Trophoblast cell (in vitro differentiated cells and primary cell): Measurements from ENCODE around the gene SLC38A1.
"Not testable (repeated sequence)": the region's sequence is repeated elsewhere in the genome, so short reads cannot be mapped to it uniquely, and the experiment has no call there.

Experiments used
- DNase-seq, 2 donors: peaks; one replicate each; pipeline ENCODE4 v3.0.0-alpha.2; 2016
- H2AFZ ChIP-seq: 2 replicates; pipeline ENCODE4 v1.6.1; 2013; ENCODE audit warnings: low read length, moderate library complexity, mild to moderate bottlenecking; ENCODE audit not compliant: insufficient read depth, poor library complexity
- H2AK5ac ChIP-seq: 2 replicates; pipeline ENCODE4 v1.6.1; 2013; ENCODE audit warnings: mild to moderate bottlenecking, low read length
- H2BK120ac ChIP-seq: 2 replicates; pipeline ENCODE4 v1.6.1; 2013; ENCODE audit warnings: low read length, mild to moderate bottlenecking, moderate library complexity; ENCODE audit not compliant: insufficient read depth, poor library complexity
- H2BK12ac ChIP-seq: 2 replicates; pipeline ENCODE4 v1.6.1; 2013; ENCODE audit warnings: mild to moderate bottlenecking, low read length, moderate library complexity
- H2BK5ac ChIP-seq: 2 replicates; pipeline ENCODE4 v1.6.1; 2013; ENCODE audit warnings: low read length, low read depth, moderate library complexity, mild to moderate bottlenecking; ENCODE audit not compliant: poor library complexity
- H3K14ac ChIP-seq: 2 replicates; pipeline ENCODE4 v1.6.1; 2013; ENCODE audit warnings: mild to moderate bottlenecking, low read length
- H3K18ac ChIP-seq: 2 replicates; pipeline ENCODE4 v1.6.1; 2013; ENCODE audit warnings: mild to moderate bottlenecking, low read length
- H3K23ac ChIP-seq: 2 replicates; pipeline ENCODE4 v1.6.1; 2013; ENCODE audit warnings: low read length
- H3K27ac ChIP-seq: 2 replicates; pipeline ENCODE4 v1.5.1; 2013; ENCODE audit warnings: low read depth, mild to moderate bottlenecking, inconsistent platforms, low read length, moderate library complexity
- H3K27me3 ChIP-seq: 2 replicates; pipeline ENCODE4 v1.6.1; 2013; ENCODE audit warnings: inconsistent platforms, mild to moderate bottlenecking, low read length, moderate library complexity; ENCODE audit not compliant: insufficient read depth
- H3K36me3 ChIP-seq, 2 experiments: 1 replicate in 1 of 2; 2 replicates in 1 of 2; pipeline ENCODE4 v1.6.1; 2013; ENCODE audit warnings: low read length in 2 of 2, mild to moderate bottlenecking in 2 of 2, moderate library complexity in 1 of 2; ENCODE audit not compliant: insufficient read depth in 2 of 2, control insufficient read depth in 1 of 2
- H3K4ac ChIP-seq: 2 replicates; pipeline ENCODE4 v1.6.1; 2013; ENCODE audit warnings: low read depth, mild to moderate bottlenecking, low read length, moderate library complexity
- H3K4me1 ChIP-seq, 2 experiments: 1 replicate in 1 of 2; 2 replicates in 1 of 2; pipeline ENCODE4 v1.6.1; 2013; ENCODE audit warnings: low read length in 2 of 2, mild to moderate bottlenecking in 2 of 2, moderate library complexity in 1 of 2; ENCODE audit not compliant: insufficient read depth in 2 of 2, control insufficient read depth in 1 of 2
- H3K4me2 ChIP-seq: 2 replicates; pipeline ENCODE4 v1.6.1; 2013; ENCODE audit warnings: inconsistent platforms, mild to moderate bottlenecking, low read length, moderate library complexity
- H3K4me3 ChIP-seq: 2 replicates; pipeline ENCODE4 v1.5.1; 2013; ENCODE audit warnings: mild to moderate bottlenecking, low read depth, low read length, inconsistent platforms
- H3K79me1 ChIP-seq: one replicate; pipeline ENCODE4 v1.6.1; 2013; ENCODE audit warnings: low read length
- H3K79me2 ChIP-seq: 2 replicates; pipeline ENCODE4 v1.6.1; 2013; ENCODE audit warnings: low read length, mild to moderate bottlenecking; ENCODE audit not compliant: control insufficient read depth, insufficient read depth, poor library complexity
- H3K9ac ChIP-seq: 2 replicates; pipeline ENCODE4 v1.6.1; 2013; ENCODE audit warnings: mild to moderate bottlenecking, low read length
- H3K9me3 ChIP-seq: 2 replicates; pipeline ENCODE4 v1.6.1; 2013; ENCODE audit warnings: low read depth, mild to moderate bottlenecking, control low read depth, inconsistent platforms, low read length; ENCODE audit not compliant: insufficient read depth
- H4K12ac ChIP-seq: 2 replicates; pipeline ENCODE4 v1.6.1; 2013; ENCODE audit warnings: low read depth, mild to moderate bottlenecking, low read length, moderate library complexity
- H4K8ac ChIP-seq: 2 replicates; pipeline ENCODE4 v1.6.1; 2013; ENCODE audit warnings: low read depth, mild to moderate bottlenecking, low read length, moderate library complexity
- H4K91ac ChIP-seq: one replicate; pipeline ENCODE4 v1.6.1; 2013; ENCODE audit warnings: low read depth, mild to moderate bottlenecking, low read length, moderate library complexity
- WGBS: extraction: QIAGEN DNeasy Blood & Tissue Kit; methylation state at CpG from one replicate; pipeline ENCODE4 v1.1.7; 2013; ENCODE audit warnings: missing lambda C conversion rate; ENCODE audit not compliant: insufficient read length, insufficient coverage; ENCODE audit errors: extremely low coverage; 5-methylcytosine and 5-hydroxymethylcytosine counted together

SLC38A1 gene

GRCh38 chr12:46190533-46190932, 78.3 kb downstream of the SLC38A1 start:
- not testable (repeated sequence) for H3K79me2 ChIP-seq, H3K4ac ChIP-seq, H4K12ac ChIP-seq, H4K91ac ChIP-seq, H2BK5ac ChIP-seq, H2AFZ ChIP-seq, H3K4me2 ChIP-seq, H3K79me1 ChIP-seq, H3K27ac ChIP-seq, H2BK120ac ChIP-seq, H3K27me3 ChIP-seq, H2AK5ac ChIP-seq, H2BK12ac ChIP-seq, H3K4me1 ChIP-seq, H3K18ac ChIP-seq, H4K8ac ChIP-seq, H3K23ac ChIP-seq, H3K14ac ChIP-seq, H3K9ac ChIP-seq, H3K9me3 ChIP-seq, DNase-seq, H3K4me3 ChIP-seq
- WGBS: no CpG with 5 or more reads among the region's 2 CpGs
- peaks cover 14 to 37% of the 10 kb centered on the region in 2 experiments for H3K36me3 ChIP-seq

- no peak overlapping the region for H2AK5ac ChIP-seq
- WGBS: no CpG with 5 or more reads among the region's 2 CpGs
- H2BK12ac ChIP-seq: no peak overlapping the region
- no peak overlapping the region for H4K91ac ChIP-seq
- peaks cover 0 to 1% of the 10 kb centered on the region in 2 experiments for H3K4me1 ChIP-seq
- DNase-seq: no peak
- H3K27me3 ChIP-seq: no peaks in the 10 kb centered on the region
- H2AFZ ChIP-seq: no peak overlapping the region
- H3K27ac ChIP-seq: peak overlapping the region; percentile 4
- no peak overlapping the region for H3K4ac ChIP-seq
- H3K9me3 ChIP-seq: no peaks in the 10 kb centered on the region
- no peak overlapping the region for H3K9ac ChIP-seq
- no peaks in the 10 kb centered on the region for H3K79me2 ChIP-seq
- no peak overlapping the region for H2BK5ac ChIP-seq
- peaks cover 10 to 26% of the 10 kb centered on the region in 2 experiments for H3K36me3 ChIP-seq
- H4K8ac ChIP-seq: no peak overlapping the region
- no peak overlapping the region for H4K12ac ChIP-seq
- peaks cover 2% of the 10 kb centered on the region for H3K79me1 ChIP-seq
- no peak overlapping the region for H3K23ac ChIP-seq
- H3K4me3 ChIP-seq: no peak overlapping the region
- H2BK120ac ChIP-seq: no peak overlapping the region
- H3K18ac ChIP-seq: no peak overlapping the region
- H3K14ac ChIP-seq: no peak overlapping the region
- H3K4me2 ChIP-seq: no peak overlapping the region
Measured at GRCh38 chr12:46188170-46188569, 80.7 kb downstream of the SLC38A1 start.

GRCh38 chr12:46187023-46187422, 81.8 kb downstream of the SLC38A1 start:
- Histone ChIP-seq H3K9ac (no peak overlapping the region), H2BK5ac (no peak overlapping the region), H3K9me3 (no peaks in the 10 kb centered on the region), H3K27me3 (no peaks in the 10 kb centered on the region), H4K91ac (no peak overlapping the region), H3K4me2 (no peak overlapping the region), H2BK12ac (no peak overlapping the region), H4K8ac (no peak overlapping the region), H4K12ac (no peak overlapping the region), H2AFZ (no peak overlapping the region), H2BK120ac (no peak overlapping the region), H3K79me1 (peaks cover 2% of the 10 kb centered on the region), H3K79me2 (no peaks in the 10 kb centered on the region), H3K4me1 (peaks cover 0 to 1% of the 10 kb centered on the region in 2 experiments), H3K4ac (no peak overlapping the region), H3K18ac (no peak overlapping the region), H3K27ac (no peak overlapping the region), H3K4me3 (no peak overlapping the region), H3K23ac (no peak overlapping the region), H3K36me3 (peaks cover 10 to 26% of the 10 kb centered on the region in 2 experiments), H2AK5ac (no peak overlapping the region), H3K14ac (no peak overlapping the region)
- DNase-seq: no peak
- WGBS: no CpG with 5 or more reads among the region's 3 CpGs

GRCh38 chr12:46186088-46186487, 82.8 kb downstream of the SLC38A1 start:
- H3K18ac ChIP-seq: no peak overlapping the region
- WGBS: no CpG with 5 or more reads among the region's 3 CpGs
- no peak overlapping the region for H3K14ac ChIP-seq
- no peak overlapping the region for H3K27ac ChIP-seq
- peaks cover 2% of the 10 kb centered on the region for H3K79me1 ChIP-seq
- no peak overlapping the region for H2BK5ac ChIP-seq
- no peaks in the 10 kb centered on the region for H3K79me2 ChIP-seq
- H4K8ac ChIP-seq: no peak overlapping the region
- H3K27me3 ChIP-seq: no peaks in the 10 kb centered on the region
- no peak for DNase-seq
- no peak overlapping the region for H3K9ac ChIP-seq
- no peak overlapping the region for H3K23ac ChIP-seq
- no peak overlapping the region for H3K4me3 ChIP-seq
- H3K36me3 ChIP-seq: peaks cover 10 to 27% of the 10 kb centered on the region in 2 experiments
- H2BK120ac ChIP-seq: no peak overlapping the region
- no peak overlapping the region for H2BK12ac ChIP-seq
- H2AFZ ChIP-seq: no peak overlapping the region
- no peak overlapping the region for H4K12ac ChIP-seq
- no peak overlapping the region for H3K4ac ChIP-seq
- no peak overlapping the region for H3K4me2 ChIP-seq
- peaks cover 0 to 1% of the 10 kb centered on the region in 2 experiments for H3K4me1 ChIP-seq
- no peak overlapping the region for H4K91ac ChIP-seq
- H2AK5ac ChIP-seq: no peak overlapping the region
- H3K9me3 ChIP-seq: no peaks in the 10 kb centered on the region
